Cardiac septum (tissue), 1 donor: ENCODE results near the gene ERC2. TPM values are rescaled to one million over a fixed set of nuclear protein-coding genes. Genes with fewer than 3 reads are reported as not detected.

Source experiments
- DNase-seq: peaks from one replicate; pipeline ENCODE4 v3.0.0-alpha.2; 2020; ENCODE audit warnings: low spot score
- intact Hi-C: fragments of 100-400 bp; cut with DNase I; formaldehyde crosslinking; loops from one replicate; pipeline ENCODE4 v1.14.0; 2022
- total RNA-seq: library from RNA; stranded (reverse); fragmentation: NEBNext Ultra II Directional; extraction: Animal tissue kit (Norgen Biotek cat#: 25700); gene quantifications from one replicate; pipeline ENCODE4 v1.2.1, GENCODE V29; 2021
- donor health status: DM: no; HTN: no; CAD: no.

ERC2 gene
- total RNA-seq, 1 donor from 2014 or later, result 6.2 TPM

DNA sequence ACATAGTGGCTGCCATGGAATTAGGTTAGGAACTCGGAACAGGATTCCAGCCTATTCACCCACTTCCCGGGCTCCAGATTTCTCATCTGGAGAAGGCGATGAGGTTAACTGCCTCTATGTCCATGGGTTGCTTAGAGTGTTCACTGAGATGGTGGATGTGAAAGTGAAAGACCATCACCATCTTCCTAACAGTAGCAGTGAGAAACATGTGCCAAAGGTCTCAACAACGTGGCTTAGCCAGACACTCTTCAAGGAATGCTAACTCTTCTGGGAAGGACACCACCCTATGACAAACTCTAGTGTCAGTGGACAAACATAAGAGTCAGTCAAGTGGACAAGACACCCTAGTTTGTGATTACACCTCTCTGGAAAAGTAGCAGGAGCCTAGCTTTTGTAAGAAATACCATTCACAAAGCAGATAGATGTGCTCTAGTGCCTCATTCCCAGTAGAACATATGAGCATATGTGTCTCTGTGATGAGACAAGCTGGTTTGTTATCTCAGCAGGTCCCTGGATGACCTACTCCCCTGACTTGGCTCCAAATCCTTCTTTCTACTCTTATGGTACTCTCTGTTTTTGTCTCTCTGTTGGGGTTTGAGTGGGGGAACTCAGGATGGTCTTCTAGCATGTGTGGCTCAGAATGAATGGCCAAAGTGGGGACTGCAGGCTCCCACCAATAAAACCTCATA is 770.9 kb downstream of the ERC2 start:
- no peak for DNase-seq
- intact Hi-C loops, result no loop called here

- DNase-seq, result no peak
- intact Hi-C loops, result no loop called here
Measured at GRCh38 chr3:55692957-55693558, 775.2 kb downstream of the ERC2 start.

DNA sequence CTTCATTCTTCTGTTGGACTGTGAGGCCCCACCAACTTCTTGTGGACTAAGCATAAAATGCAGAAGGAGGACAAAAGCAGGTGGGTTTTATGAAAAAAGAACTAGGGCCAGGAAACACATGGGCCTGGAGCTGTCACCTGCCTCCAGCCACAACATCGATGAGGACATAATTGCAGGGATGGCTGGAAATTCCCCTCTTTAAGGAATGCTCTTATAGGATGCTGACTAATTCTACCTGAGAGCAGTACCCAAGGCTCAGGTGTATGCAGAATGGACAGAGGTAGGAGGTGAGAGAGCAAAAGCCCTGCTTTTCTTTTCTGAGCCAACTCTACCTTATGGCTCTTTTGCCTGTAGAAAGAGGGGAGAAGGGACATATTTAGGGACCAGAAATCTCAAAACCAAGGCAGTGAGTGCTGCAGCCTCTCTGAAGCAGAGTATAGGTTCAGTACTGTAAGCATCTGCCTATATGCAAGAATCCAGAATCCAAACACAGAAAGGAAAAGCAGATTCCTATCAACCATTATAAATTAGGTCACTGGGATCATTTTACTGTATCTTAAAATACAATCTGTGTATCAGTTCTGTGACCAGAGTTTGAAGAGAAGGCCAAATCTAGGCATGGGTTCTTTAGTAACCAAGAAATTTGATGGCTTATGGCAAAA is 775.8 kb downstream of the ERC2 start:
- intact Hi-C loops, result no loop called here
- DNase-seq, result no peak

- no peak for DNase-seq
- intact Hi-C loops, result no loop called here
Measured at GRCh38 chr3:55691141-55691540, 777.1 kb downstream of the ERC2 start.

- intact Hi-C loops, result no loop called here
- DNase-seq, result no peak
Measured at GRCh38 chr3:55690726-55691125, 777.5 kb downstream of the ERC2 start.

DNA sequence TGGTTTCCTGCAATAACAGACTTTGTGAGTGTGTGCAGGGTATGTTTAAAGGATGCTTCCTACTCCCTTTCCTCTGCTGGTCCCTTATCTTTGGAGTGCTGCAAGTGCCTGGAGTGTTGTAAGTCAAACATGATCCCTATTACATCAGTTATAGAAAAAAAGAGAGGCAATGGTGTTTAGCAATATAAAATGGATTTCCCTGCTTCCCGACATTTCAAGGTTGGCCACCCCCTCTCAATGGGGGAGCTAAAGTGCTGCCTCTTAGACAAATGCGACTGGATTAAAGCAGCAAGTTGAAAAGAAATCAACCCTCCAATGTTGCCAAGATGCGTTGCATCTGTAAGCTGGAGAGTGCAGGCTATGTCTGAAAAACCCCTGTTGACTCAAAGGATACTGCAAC is 778.1 kb downstream of the ERC2 start:
- intact Hi-C loops, result no loop called here

GRCh38 chr3:55688154-55688553 is 780.1 kb downstream of the ERC2 start:
- intact Hi-C loops, result no loop called here
- DNase-seq, result no peak

More for the DNA sequence above, 778.1 kb downstream of the ERC2 start:
- no peak for DNase-seq

GRCh38 chr3:55687526-55687925 is 780.7 kb downstream of the ERC2 start:
- intact Hi-C loops, result no loop called here
- no peak for DNase-seq

DNA sequence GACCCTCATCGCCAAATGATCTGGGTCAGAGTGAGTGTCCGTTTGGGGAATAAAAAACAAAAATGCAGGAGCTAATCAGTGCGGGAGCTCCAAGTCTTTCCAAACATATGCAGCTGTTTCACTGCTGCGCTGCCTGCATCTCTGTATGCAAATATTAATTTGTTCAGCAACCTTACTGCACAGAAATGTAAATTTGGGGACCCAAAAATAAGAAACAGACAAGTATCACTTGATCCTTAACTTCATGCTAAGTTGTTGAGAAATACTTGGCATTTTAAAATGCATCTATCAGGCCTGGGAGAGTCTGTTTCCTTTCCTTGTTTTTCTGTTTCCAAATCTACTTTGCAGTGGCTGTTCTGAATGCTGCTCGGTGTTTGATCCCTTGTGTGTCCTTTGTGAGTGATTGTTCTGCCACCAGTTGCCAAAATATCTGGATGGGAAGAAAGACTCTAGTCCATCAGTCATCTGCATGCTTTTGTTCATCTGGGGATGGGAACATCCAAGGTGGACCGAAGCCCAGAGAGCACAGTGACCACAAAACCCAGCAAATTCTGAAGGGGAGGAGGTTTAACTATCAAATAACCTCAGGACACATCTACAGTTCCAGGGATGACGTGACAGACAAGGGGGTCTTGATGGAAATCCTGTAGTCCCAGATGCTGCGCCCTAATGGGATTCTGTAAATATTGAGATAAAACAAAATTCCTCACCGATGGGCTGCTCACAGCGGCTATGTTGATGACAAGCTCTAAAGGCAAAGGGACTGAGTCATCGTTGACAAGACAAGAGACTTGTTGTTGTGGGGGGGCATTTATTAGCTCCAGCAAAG is 781.6 kb downstream of the ERC2 start:
- DNase-seq, result no peak
- intact Hi-C loops, result no loop called here

GRCh38 chr3:55683666-55684270 is 784.5 kb downstream of the ERC2 start:
- DNase-seq, result no peak
- intact Hi-C loops, result no loop called here

DNA sequence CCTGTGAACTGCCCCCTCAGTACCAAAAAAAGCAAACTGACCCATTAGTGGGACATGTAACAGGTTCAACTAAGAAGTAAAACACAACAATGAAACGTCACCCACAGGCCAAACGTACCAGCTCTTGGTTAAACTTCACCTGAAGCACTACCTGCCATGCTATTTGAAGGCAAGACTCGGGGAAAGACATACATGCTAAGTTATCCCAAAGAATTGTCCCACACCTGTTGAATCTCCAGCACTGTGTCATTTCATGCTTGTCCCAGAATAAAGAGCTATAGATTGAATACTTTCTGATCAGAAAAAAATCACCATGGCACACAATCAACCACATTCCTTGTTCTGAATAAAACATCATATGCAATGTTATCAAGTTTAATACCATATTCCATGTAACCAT is 785.8 kb downstream of the ERC2 start:
- DNase-seq, result no peak
- intact Hi-C loops, result no loop called here

DNA sequence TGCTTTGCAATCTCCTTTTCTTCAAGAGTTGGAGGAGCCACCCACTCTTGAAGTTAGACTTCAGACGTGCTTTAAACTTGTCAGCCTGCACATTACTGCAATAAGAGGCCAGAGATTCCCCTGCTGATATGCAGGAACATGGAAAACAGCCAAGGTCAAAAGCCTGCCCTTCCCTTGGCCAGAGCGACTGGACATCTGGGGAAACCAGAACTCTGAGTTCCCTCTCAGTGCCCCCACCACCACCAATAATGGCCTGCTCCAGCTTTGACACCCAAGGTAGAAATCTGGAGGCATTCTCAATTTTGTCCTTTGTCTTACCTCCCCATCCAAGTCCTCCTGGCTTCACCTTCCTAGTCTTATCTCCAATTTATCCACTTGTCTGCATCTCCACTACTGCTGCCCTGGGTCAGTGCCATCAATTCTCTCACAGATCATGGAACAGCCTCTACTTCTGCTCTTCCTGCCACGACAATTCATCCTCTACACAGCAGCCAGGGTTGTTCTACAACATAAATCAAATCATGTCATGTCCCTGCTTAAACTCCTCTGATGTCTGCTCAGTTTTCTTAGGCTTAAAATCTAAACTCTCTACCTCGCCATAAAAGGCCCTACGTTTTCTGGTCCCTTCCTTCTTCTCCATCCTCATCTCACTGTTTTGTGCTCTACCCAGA is 789.6 kb downstream of the ERC2 start:
- DNase-seq, result no peak
- intact Hi-C loops, result no loop called here

GRCh38 chr3:55676643-55677042 is 791.6 kb downstream of the ERC2 start:
- intact Hi-C loops, result no loop called here
- DNase-seq, result no peak

GRCh38 chr3:55675478-55675877 is 792.8 kb downstream of the ERC2 start:
- intact Hi-C loops, result no loop called here
- DNase-seq, result no peak

- intact Hi-C loops, result no loop called here
Measured at GRCh38 chr3:55673764-55674163, 794.5 kb downstream of the ERC2 start.

GRCh38 chr3:55669133-55669532 is 799.1 kb downstream of the ERC2 start:
- intact Hi-C loops, result no loop called here
- no peak for DNase-seq

More at GRCh38 chr3:55673764-55674163, 794.5 kb downstream of the ERC2 start:
- DNase-seq, result no peak

GRCh38 chr3:55668359-55668758 is 799.9 kb downstream of the ERC2 start:
- DNase-seq, result no peak
- intact Hi-C loops, result no loop called here

- intact Hi-C loops, result no loop called here
- DNase-seq, result no peak
Measured at GRCh38 chr3:55664387-55664786, 803.9 kb downstream of the ERC2 start.

DNA sequence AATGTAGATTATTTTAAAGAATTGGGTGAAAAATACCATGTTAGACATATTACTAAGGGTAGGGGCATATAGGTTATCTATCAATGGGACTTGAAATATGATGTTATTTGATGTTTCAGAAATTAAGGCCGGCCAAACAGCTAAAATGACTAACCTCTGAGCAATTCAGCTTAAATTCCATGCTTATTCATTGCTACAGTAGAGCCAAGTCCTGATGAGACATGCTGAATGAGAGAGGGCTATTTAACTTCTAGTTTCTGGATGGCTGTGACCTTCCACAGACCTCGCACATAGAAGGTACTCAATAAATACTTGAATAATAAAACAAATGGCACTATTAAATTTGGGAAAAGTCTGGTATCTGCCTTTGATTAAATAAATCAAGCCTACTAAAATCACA is 805.6 kb downstream of the ERC2 start:
- intact Hi-C loops, result no loop called here
- DNase-seq, result no peak
